Measurements from ENCODE around the gene TMPRSS15. TPM values are rescaled to one million over a fixed set of nuclear protein-coding genes. Genes with fewer than 3 reads are reported as not detected.

The TMPRSS15 gene
- total and polyA plus RNA-seq, 12 donors, result not detected

DNA sequence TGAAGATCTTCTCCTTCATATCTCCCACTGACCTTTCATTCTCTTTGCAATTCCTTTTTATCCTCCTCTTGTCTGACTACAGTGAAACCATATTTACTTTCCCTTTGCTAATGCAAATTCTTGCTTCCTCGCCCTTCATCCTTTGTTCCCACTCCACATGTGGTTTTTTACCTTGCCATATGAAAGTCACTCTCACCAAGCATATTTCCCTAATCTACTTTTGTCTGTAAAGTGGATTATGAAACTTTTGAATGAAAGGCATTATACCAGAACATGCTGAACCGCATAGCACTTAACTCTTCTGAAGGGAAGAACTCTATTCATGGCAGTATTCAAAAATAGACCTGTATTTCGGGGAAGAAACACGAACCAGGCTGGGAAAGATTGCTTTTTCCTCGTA lies 8.0 kb upstream of the TMPRSS15 start:
- Histone ChIP-seq H3K4me1 (replicated peaks in 1 of 2) (no peaks in the 10 kb centered on the region), H3K36me3 (replicated peaks in 1 of 2) (no peaks in the 10 kb centered on the region), H3K27me3 (no peaks in the 10 kb centered on the region), H3K27ac (no peak overlapping the region), H3K4me3 (no peak overlapping the region), H3K9me3 (replicated peaks in 1 of 3) (peaks cover 0 to 3% (median 0%) of the 10 kb centered on the region in 3 donors)
- WGBS, 4 donors, result 33 to 42% (median 36%) methylated on average over 5 of the region's 5 CpGs
- intact Hi-C loops (cut with DNase I), result no loop called here
- no peak for DNase-seq
- TF ChIP-seq POLR2A (IDR thresholded peaks at IDR 0.05), result no peak
- TF ChIP-seq, protein P1, sequence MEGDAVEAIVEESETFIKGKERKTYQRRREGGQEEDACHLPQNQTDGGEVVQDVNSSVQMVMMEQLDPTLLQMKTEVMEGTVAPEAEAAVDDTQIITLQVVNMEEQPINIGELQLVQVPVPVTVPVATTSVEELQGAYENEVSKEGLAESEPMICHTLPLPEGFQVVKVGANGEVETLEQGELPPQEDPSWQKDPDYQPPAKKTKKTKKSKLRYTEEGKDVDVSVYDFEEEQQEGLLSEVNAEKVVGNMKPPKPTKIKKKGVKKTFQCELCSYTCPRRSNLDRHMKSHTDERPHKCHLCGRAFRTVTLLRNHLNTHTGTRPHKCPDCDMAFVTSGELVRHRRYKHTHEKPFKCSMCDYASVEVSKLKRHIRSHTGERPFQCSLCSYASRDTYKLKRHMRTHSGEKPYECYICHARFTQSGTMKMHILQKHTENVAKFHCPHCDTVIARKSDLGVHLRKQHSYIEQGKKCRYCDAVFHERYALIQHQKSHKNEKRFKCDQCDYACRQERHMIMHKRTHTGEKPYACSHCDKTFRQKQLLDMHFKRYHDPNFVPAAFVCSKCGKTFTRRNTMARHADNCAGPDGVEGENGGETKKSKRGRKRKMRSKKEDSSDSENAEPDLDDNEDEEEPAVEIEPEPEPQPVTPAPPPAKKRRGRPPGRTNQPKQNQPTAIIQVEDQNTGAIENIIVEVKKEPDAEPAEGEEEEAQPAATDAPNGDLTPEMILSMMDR (IDR thresholded peaks at IDR 0.05), result no peak

GRCh38 chr21:18409579-18409978 lies 6.0 kb upstream of the TMPRSS15 start:
- DNase-seq, result no peak
- H3K36me3 ChIP-seq (replicated peaks in 1 of 2), result no peaks in the 10 kb centered on the region
- H3K4me1 ChIP-seq (replicated peaks in 1 of 2), result no peaks in the 10 kb centered on the region
- H3K27me3 ChIP-seq, result no peaks in the 10 kb centered on the region
- H3K4me3 ChIP-seq, result no peak overlapping the region
- 71 to 100% (median 73%) methylated on average over 1 of the region's 1 CpG; no CpG with 5 or more reads in 1 of the 4 donors for WGBS, 4 donors
- no peak overlapping the region for H3K27ac ChIP-seq
- TF ChIP-seq, protein P1 (IDR thresholded peaks at IDR 0.05), result no peak
- no peak for TF ChIP-seq POLR2A (IDR thresholded peaks at IDR 0.05)
- peaks cover 0 to 3% (median 0%) of the 10 kb centered on the region in 3 donors for H3K9me3 ChIP-seq (replicated peaks in 1 of 3)
- intact Hi-C loops (cut with DNase I), result no loop called here

DNA sequence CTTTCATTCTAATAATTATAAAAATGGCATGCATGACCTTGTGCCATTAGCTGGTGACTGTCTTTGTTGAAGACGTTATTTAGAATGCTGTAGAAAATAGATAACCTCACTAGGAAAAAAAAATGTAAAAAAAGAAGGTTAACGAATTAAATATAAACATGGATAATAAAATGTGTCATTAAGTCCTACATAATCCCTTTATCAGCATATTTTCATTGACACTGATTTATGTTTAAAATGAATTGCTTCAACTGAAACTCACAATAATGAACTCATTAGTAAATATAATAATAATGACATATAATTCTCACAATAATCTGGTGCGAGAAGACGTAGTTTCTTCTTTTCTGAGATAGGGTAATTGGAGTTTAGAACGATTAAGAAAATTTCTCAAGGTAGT lies 4.7 kb downstream of the TMPRSS15 start:
- Histone ChIP-seq H3K27me3 (no peaks in the 10 kb centered on the region), H3K36me3 (replicated peaks in 1 of 2) (no peaks in the 10 kb centered on the region), H3K4me3 (no peak overlapping the region), H3K9me3 (replicated peaks in 1 of 3) (no peaks in the 10 kb centered on the region), H3K4me1 (replicated peaks in 1 of 2) (no peaks in the 10 kb centered on the region), H3K27ac (no peak overlapping the region)
- intact Hi-C loops (cut with DNase I), result no loop called here
- 64 to 77% (median 70%) methylated on average over 5 of the region's 5 CpGs for whole genome bisulfite sequencing, 4 donors
- TF ChIP-seq POLR2A (IDR thresholded peaks at IDR 0.05), result no peak
- TF ChIP-seq, protein P1 (IDR thresholded peaks at IDR 0.05), result no peak
- DNase-seq, result no peak

DNA sequence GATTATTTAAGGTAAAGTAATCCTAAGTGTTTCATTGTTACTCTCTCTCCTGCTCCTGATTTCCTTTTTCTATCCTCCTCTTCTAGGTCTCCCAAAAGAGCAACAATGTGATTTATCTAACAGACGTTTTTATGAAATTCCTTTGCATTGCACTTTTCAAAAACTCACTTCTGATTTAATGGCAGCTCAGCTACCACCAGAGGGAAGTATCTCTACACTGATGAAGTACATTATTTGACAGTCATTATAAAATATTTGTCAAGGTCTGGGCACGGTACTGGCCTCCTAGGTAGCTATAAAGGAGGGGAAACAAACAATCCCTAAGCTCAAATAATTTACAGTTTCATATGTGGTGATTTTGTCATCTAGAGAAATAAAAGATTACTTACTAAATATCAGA lies 15.6 kb downstream of the TMPRSS15 start:
- no peaks in the 10 kb centered on the region for H3K9me3 ChIP-seq (replicated peaks in 1 of 3)
- no peaks in the 10 kb centered on the region for H3K36me3 ChIP-seq (replicated peaks in 1 of 2)
- 15 to 19% (median 16%) methylated on average over 2 of the region's 2 CpGs for WGBS, 4 donors
- no peaks in the 10 kb centered on the region for H3K4me1 ChIP-seq (replicated peaks in 1 of 2)
- H3K27ac ChIP-seq, result no peak overlapping the region
- no peak overlapping the region for H3K4me3 ChIP-seq
- TF ChIP-seq, protein P1 (IDR thresholded peaks at IDR 0.05), result no peak
- no peak for TF ChIP-seq POLR2A (IDR thresholded peaks at IDR 0.05)
- intact Hi-C loops (cut with DNase I), result no loop called here
- no peaks in the 10 kb centered on the region for H3K27me3 ChIP-seq
- no peak for DNase-seq

All from adrenal gland (tissue), 12 donors.